H9 (cell line): Measurements from ENCODE around the gene PREPL. TPM values are rescaled to one million over a fixed set of nuclear protein-coding genes. Genes with fewer than 3 reads are reported as not detected.

Experiments
- DNase-seq: peaks from one replicate; pipeline ENCODE4 v3.0.0-alpha.2; 2017
- H2AFZ ChIP-seq: one replicate; pipeline ENCODE4 v1.6.1; 2013; ENCODE audit warnings: mild to moderate bottlenecking, low read length, control low read depth, moderate library complexity
- H2AK5ac ChIP-seq: 2 replicates; pipeline ENCODE4 v1.6.1; 2013; ENCODE audit warnings: low read length, control low read depth, mixed read lengths; ENCODE audit not compliant: insufficient read length
- H2BK120ac ChIP-seq: one replicate; pipeline ENCODE4 v1.6.1; 2013; ENCODE audit warnings: low read depth, mild to moderate bottlenecking, low read length, control low read depth, inconsistent platforms; ENCODE audit not compliant: poor library complexity, severe bottlenecking
- H2BK12ac ChIP-seq: 2 replicates; pipeline ENCODE4 v1.6.1; 2013; ENCODE audit warnings: low read length, control low read depth, mixed read lengths, low read depth; ENCODE audit not compliant: insufficient read length
- H2BK15ac ChIP-seq: 2 replicates; pipeline ENCODE4 v1.6.1; 2013; ENCODE audit warnings: low read depth, low read length, control low read depth
- H2BK20ac ChIP-seq: one replicate; pipeline ENCODE4 v1.6.1; 2013; ENCODE audit warnings: low read depth, mild to moderate bottlenecking, low read length, control low read depth, inconsistent platforms; ENCODE audit not compliant: poor library complexity, severe bottlenecking
- H2BK5ac ChIP-seq: 2 replicates; pipeline ENCODE4 v1.6.1; 2013; ENCODE audit warnings: low read length, control low read depth, mixed read lengths; ENCODE audit not compliant: insufficient read length
- H3K14ac ChIP-seq: 2 replicates; pipeline ENCODE4 v1.6.1; 2013; ENCODE audit warnings: low read length, control low read depth; ENCODE audit not compliant: insufficient read depth
- H3K18ac ChIP-seq: 2 replicates; pipeline ENCODE4 v1.6.1; 2013; ENCODE audit warnings: low read depth, mild to moderate bottlenecking, mixed read lengths, low read length, control low read depth; ENCODE audit not compliant: insufficient read length
- H3K23ac ChIP-seq: 2 replicates; pipeline ENCODE4 v1.6.1; 2013; ENCODE audit warnings: low read length, control low read depth, mixed read lengths, low read depth; ENCODE audit not compliant: insufficient read length
- H3K23me2 ChIP-seq: 2 replicates; pipeline ENCODE4 v1.6.1; 2013; ENCODE audit warnings: low read depth, mild to moderate bottlenecking, mixed read lengths, low read length, control low read depth; ENCODE audit not compliant: insufficient read length, poor library complexity, severe bottlenecking
- H3K27ac ChIP-seq: 2 replicates; pipeline ENCODE4 v1.5.1; 2013; ENCODE audit warnings: low read length, control low read depth, mixed read lengths, low read depth; ENCODE audit not compliant: insufficient read length
- H3K27me3 ChIP-seq: 2 replicates; pipeline ENCODE4 v1.6.1; 2013; ENCODE audit warnings: low read length, control low read depth, inconsistent platforms; ENCODE audit not compliant: insufficient read depth
- H3K4ac ChIP-seq: 2 replicates; pipeline ENCODE4 v1.6.1; 2013; ENCODE audit warnings: low read depth, mild to moderate bottlenecking, control low read depth, inconsistent platforms, low read length, moderate library complexity
- H3K4me1 ChIP-seq: 2 replicates; pipeline ENCODE4 v1.6.1; 2013; ENCODE audit warnings: low read length, control low read depth, inconsistent platforms; ENCODE audit not compliant: insufficient read depth
- H3K4me2 ChIP-seq: 2 replicates; pipeline ENCODE4 v1.6.1; 2013; ENCODE audit warnings: low read length, control low read depth, mixed read lengths; ENCODE audit not compliant: insufficient read length, insufficient read depth
- H3K56ac ChIP-seq: 2 replicates; pipeline ENCODE4 v1.6.1; 2013; ENCODE audit warnings: low read depth, mild to moderate bottlenecking, mixed read lengths, low read length, control low read depth; ENCODE audit not compliant: insufficient read length
- H3K79me1 ChIP-seq: 2 replicates; pipeline ENCODE4 v1.6.1; 2013; ENCODE audit warnings: low read depth, mild to moderate bottlenecking, moderate library complexity, low read length, control low read depth, inconsistent platforms; ENCODE audit not compliant: insufficient read depth, poor library complexity, severe bottlenecking
- H3K79me2 ChIP-seq: 2 replicates; pipeline ENCODE4 v1.6.1; 2013; ENCODE audit warnings: low read length, control low read depth, inconsistent platforms; ENCODE audit not compliant: insufficient read depth
- H3K9ac ChIP-seq: 2 replicates; pipeline ENCODE4 v1.6.1; 2013; ENCODE audit warnings: low read length, control low read depth, mixed read lengths; ENCODE audit not compliant: insufficient read length; ENCODE audit errors: extremely low read depth
- H3K9me3 ChIP-seq: one replicate; pipeline ENCODE4 v1.6.1; 2013; ENCODE audit warnings: low read depth, low read length, inconsistent platforms; ENCODE audit not compliant: control insufficient read depth
- H3T11ph ChIP-seq: one replicate; pipeline ENCODE4 v1.6.1; 2013; ENCODE audit warnings: mild to moderate bottlenecking, low read length, control low read depth, inconsistent platforms
- H4K20me1 ChIP-seq: one replicate; pipeline ENCODE4 v1.6.1; 2013; ENCODE audit not compliant: control insufficient read depth, insufficient read length, insufficient read depth
- H4K5ac ChIP-seq: 2 replicates; pipeline ENCODE4 v1.6.1; 2013; ENCODE audit warnings: low read depth, mild to moderate bottlenecking, mixed read lengths, low read length, control low read depth; ENCODE audit not compliant: insufficient read length
- H4K8ac ChIP-seq: replicated peaks from 2 replicates; pipeline ENCODE4 v1.6.1; 2013; ENCODE audit warnings: low read length, control low read depth, mixed read lengths, low read depth; ENCODE audit not compliant: insufficient read length
- H4K91ac ChIP-seq: 2 replicates; pipeline ENCODE4 v1.6.1; 2013; ENCODE audit warnings: low read depth, mild to moderate bottlenecking, moderate library complexity, mixed read lengths, low read length, control low read depth; ENCODE audit not compliant: insufficient read length
- H3K27ac Mint-ChIP-seq, 3 experiments: 2 replicates in 2 of 3; 3 replicates in 1 of 3; pipeline ENCODE4 v1.8.0; 2020 to 2021; ENCODE audit warnings: mixed read lengths in 3 of 3, mild to moderate bottlenecking in 1 of 3, moderate library complexity in 1 of 3
- H3K27me3 Mint-ChIP-seq: 2 replicates; pipeline ENCODE4 v1.8.0; 2021; ENCODE audit warnings: low read depth, mild to moderate bottlenecking, moderate library complexity, mixed read lengths
- H3K36me3 Mint-ChIP-seq, 3 experiments: 2 replicates in 2 of 3; 3 replicates in 1 of 3; pipeline ENCODE4 v1.8.0; 2020 to 2021; ENCODE audit warnings: low read depth in 3 of 3, mixed read lengths in 3 of 3; ENCODE audit not compliant: insufficient read depth in 1 of 3
- H3K4me1 Mint-ChIP-seq, 2 experiments: 2 replicates each; pipeline ENCODE4 v1.8.0; 2020; ENCODE audit warnings: mixed read lengths in 2 of 2
- H3K4me3 Mint-ChIP-seq, 2 experiments: 2 replicates in 1 of 2; 3 replicates in 1 of 2; pipeline ENCODE4 v1.8.0; 2020 to 2021; ENCODE audit warnings: mild to moderate bottlenecking in 2 of 2, mixed read lengths in 2 of 2, moderate library complexity in 1 of 2
- H3K9me3 Mint-ChIP-seq, 2 experiments: 2 replicates in 1 of 2; 3 replicates in 1 of 2; pipeline ENCODE4 v1.8.0; 2020; ENCODE audit warnings: mild to moderate bottlenecking in 2 of 2, mixed read lengths in 2 of 2, moderate library complexity in 1 of 2
- CTCF ChIP-seq: fragments of 200-600 bp; sonication (generic); conservative IDR thresholded peaks from 3 replicates; pipeline ENCODE4 v1.8.0; 2021; ENCODE audit warnings: antibody characterized with exemption, mild to moderate bottlenecking
- WGBS: extraction: QIAGEN DNeasy Blood & Tissue Kit; methylation state at CpG from one replicate; pipeline ENCODE4 v1.1.7; 2013; ENCODE audit warnings: missing lambda C conversion rate, low lambda C conversion rate, mixed read lengths; ENCODE audit not compliant: insufficient read length; ENCODE audit errors: extremely low coverage; 5-methylcytosine and 5-hydroxymethylcytosine counted together
- total RNA-seq: library from RNA; stranded (reverse); gene quantifications from 2 replicates; pipeline ENCODE4 v1.2.1, GENCODE V29; 2021

Gene PREPL
- total RNA-seq, 1 experiment from 2014 or later = 30.1 TPM

- TF ChIP-seq CTCF = no peak
- H2BK12ac ChIP-seq = no peak overlapping the region
- no peaks in the 10 kb centered on the region for H3K27me3 ChIP-seq
- no peak overlapping the region for H2AK5ac ChIP-seq
- no peak overlapping the region for H3K56ac ChIP-seq
- H3K4me2 ChIP-seq = no peak overlapping the region
- H3K23me2 ChIP-seq = peaks cover 6% of the 10 kb centered on the region
- no peak overlapping the region for H2AFZ ChIP-seq
- no peak overlapping the region for H2BK5ac ChIP-seq
- DNase-seq = no peak
- no peaks in the 10 kb centered on the region for H3K9me3 Mint-ChIP-seq
- no peak overlapping the region for H4K91ac ChIP-seq
- no peak overlapping the region for H3K4ac ChIP-seq
- H2BK120ac ChIP-seq = no peak overlapping the region
- no peak overlapping the region for H3K23ac ChIP-seq
- H3K4me3 Mint-ChIP-seq = no peak overlapping the region
- no peak overlapping the region for H2BK20ac ChIP-seq
- no peak overlapping the region for H3K27ac Mint-ChIP-seq
- H3K27ac ChIP-seq = no peak overlapping the region
- no peak overlapping the region for H4K8ac ChIP-seq
- peaks cover 2% of the 10 kb centered on the region for H3K79me1 ChIP-seq
- no peak overlapping the region for H3K9ac ChIP-seq
- peaks cover 22 to 24% of the 10 kb centered on the region in 2 experiments for H3K4me1 Mint-ChIP-seq
- no peaks in the 10 kb centered on the region for H4K20me1 ChIP-seq
- H3K14ac ChIP-seq = no peak overlapping the region
- WGBS = no CpG with 5 or more reads among the region's 1 CpG
- no peaks in the 10 kb centered on the region for H3K9me3 ChIP-seq
- H2BK15ac ChIP-seq = no peak overlapping the region
- H3K27me3 Mint-ChIP-seq = no peaks in the 10 kb centered on the region
- peaks cover 11% of the 10 kb centered on the region; the same call in 1 of the 2 replicates for H3K79me2 ChIP-seq
- H3K18ac ChIP-seq = no peak overlapping the region
- H3K36me3 Mint-ChIP-seq = no peaks in the 10 kb centered on the region
- H3T11ph ChIP-seq = no peak overlapping the region
- no peak overlapping the region for H4K5ac ChIP-seq
- no peaks in the 10 kb centered on the region for H3K4me1 ChIP-seq
Measured at GRCh38 chr2:44367591-44367990, 6.3 kb upstream of the PREPL start.
